Measurements from ENCODE around the gene HRG. TPM values are rescaled to one million over a fixed set of nuclear protein-coding genes. Genes with fewer than 3 reads are reported as not detected.
"Not testable (repeated sequence)": the region's sequence is repeated elsewhere in the genome, so short reads cannot be mapped to it uniquely, and the experiment has no call there.

Gene HRG
- total RNA-seq, 1 donor, result not detected

DNA sequence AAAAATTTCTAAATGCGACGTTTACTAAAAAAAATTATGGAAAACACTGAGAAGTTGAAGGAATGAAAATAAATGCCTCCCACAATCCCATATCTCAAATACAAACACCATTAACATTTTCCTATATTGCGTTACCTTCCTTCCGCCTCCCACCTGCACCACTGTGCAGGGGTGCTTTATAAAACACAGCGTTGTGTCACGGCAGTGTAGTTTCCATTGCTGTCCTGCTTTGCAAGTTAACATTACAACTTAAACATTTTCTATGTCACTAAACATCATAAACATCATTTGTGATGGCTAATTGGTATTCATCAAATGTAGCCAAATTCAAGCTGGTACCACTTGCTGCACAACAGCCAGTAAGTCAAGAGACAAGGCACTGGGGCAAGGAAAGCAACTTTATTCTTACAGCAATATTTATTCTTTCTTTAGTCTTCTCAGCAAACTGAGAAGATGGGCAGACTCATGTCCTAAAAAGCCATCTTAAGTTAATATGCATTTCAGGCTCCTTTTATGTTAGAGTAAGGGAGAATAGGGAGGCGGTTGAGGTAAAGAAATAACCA, 37.9 kb upstream of the HRG start:
- Histone ChIP-seq H4K20me1 (ENCODE audit: insufficient read depth, low read length) (no peaks in the 10 kb centered on the region), H3K4me2 (ENCODE audit: insufficient read depth, low read length) (no peak overlapping the region), H3K4me3 (ENCODE audit: insufficient read depth, low read length) (no peak overlapping the region), H2AFZ (ENCODE audit: low read length) (no peak overlapping the region), H3K9me3 (ENCODE audit: low read depth, low read length) (no peaks in the 10 kb centered on the region), H3K36me3 (ENCODE audit: insufficient read depth, low read length) (no peaks in the 10 kb centered on the region), H3K27ac (ENCODE audit: low read depth, low read length) (no peak overlapping the region), H3K27me3 (ENCODE audit: insufficient read depth, low read length) (peaks cover 5% of the 10 kb centered on the region), H3K4me1 (ENCODE audit: insufficient read depth, low read length) (no peaks in the 10 kb centered on the region), H3K79me2 (ENCODE audit: insufficient read depth, low read length) (no peaks in the 10 kb centered on the region)
- TF ChIP-seq CTCF (IDR thresholded peaks at IDR 0.05; ENCODE audit: extremely low read depth, low read depth, low read length), result no peak
- DNase-seq (ENCODE audit: insufficient read length, low spot score, missing footprints), result no peak

- Histone ChIP-seq H3K36me3 (ENCODE audit: insufficient read depth, low read length) (no peaks in the 10 kb centered on the region), H3K27me3 (ENCODE audit: insufficient read depth, low read length) (no peaks in the 10 kb centered on the region), H3K4me1 (ENCODE audit: insufficient read depth, low read length) (no peaks in the 10 kb centered on the region), H3K4me3 (ENCODE audit: insufficient read depth, low read length) (no peak overlapping the region), H3K27ac (ENCODE audit: low read depth, low read length) (no peak overlapping the region), H2AFZ (ENCODE audit: low read length) (no peak overlapping the region), H3K79me2 (ENCODE audit: insufficient read depth, low read length) (no peaks in the 10 kb centered on the region), H3K4me2 (ENCODE audit: insufficient read depth, low read length) (no peak overlapping the region), H3K9me3 (ENCODE audit: low read depth, low read length) (no peaks in the 10 kb centered on the region), H4K20me1 (ENCODE audit: insufficient read depth, low read length) (no peaks in the 10 kb centered on the region)
- no peak for DNase-seq (ENCODE audit: insufficient read length, low spot score, missing footprints)
- no peak for TF ChIP-seq CTCF (IDR thresholded peaks at IDR 0.05; ENCODE audit: extremely low read depth, low read depth, low read length)
These were observed 37.1 kb upstream of the HRG start for GRCh38 chr3:186628756-186629155.

DNA sequence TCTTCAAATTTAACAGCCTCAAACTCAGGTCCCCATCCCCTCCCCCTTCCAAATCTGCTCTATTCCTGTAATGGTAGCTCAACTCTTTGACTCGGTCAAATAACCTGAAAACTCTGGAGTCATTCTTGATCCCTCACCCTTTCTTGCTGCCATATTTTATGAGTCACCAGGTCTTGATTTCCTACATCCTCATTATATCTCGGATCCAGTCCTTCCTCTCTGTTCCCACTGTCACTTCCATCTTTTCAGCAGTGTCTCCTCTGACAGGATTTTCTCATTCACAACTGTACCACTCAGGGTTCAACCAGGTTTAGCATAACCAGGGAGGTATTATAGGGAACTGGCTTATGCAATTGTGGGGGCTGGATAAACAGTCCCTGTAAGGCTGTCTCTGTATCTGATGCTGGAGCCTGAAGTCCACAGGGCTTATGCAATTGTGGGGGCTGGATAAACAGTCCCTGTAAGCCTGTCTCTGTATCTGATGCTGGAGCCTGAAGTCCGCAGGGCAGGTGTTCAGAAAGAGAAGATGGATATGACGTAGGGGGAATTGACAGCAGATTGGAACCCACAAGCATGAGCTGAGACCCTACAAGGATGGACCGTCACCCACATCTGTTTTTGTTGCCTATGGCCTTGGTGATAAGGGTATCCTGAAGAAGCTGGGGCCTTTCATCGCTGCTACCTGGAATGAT, 34.7 kb upstream of the HRG start:
- Histone ChIP-seq H3K27me3 (ENCODE audit: insufficient read depth, low read length) (no peaks in the 10 kb centered on the region), H3K4me1 (ENCODE audit: insufficient read depth, low read length) (no peaks in the 10 kb centered on the region), H4K20me1 (ENCODE audit: insufficient read depth, low read length) (no peaks in the 10 kb centered on the region), H3K79me2 (ENCODE audit: insufficient read depth, low read length) (no peaks in the 10 kb centered on the region), H3K27ac (ENCODE audit: low read depth, low read length) (no peak overlapping the region), H3K4me2 (ENCODE audit: insufficient read depth, low read length) (no peak overlapping the region), H2AFZ (ENCODE audit: low read length) (no peak overlapping the region), H3K36me3 (ENCODE audit: insufficient read depth, low read length) (no peaks in the 10 kb centered on the region), H3K9me3 (ENCODE audit: low read depth, low read length) (no peaks in the 10 kb centered on the region), H3K4me3 (ENCODE audit: insufficient read depth, low read length) (no peak overlapping the region)
- DNase-seq (ENCODE audit: insufficient read length, low spot score, missing footprints), result no peak
- TF ChIP-seq CTCF (IDR thresholded peaks at IDR 0.05; ENCODE audit: extremely low read depth, low read depth, low read length), result no peak

DNA sequence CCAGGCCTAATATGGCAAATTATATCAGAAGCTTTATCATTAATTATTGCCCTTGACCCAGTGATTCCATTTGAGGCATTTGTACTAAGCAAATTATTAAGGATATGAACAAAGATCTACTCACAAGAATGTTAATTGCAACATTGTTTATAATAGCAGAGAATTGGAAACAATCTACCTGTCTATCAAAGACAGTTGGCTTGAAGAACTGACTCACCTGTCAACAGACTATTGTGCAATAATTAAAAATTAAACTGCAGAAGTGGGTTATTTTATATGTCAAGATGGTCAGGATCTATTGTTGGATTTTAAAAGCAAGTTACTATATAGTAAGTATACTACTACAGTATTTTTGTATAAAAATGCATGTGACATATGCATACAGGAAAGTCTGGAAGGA, 32.3 kb upstream of the HRG start:
- no peak for TF ChIP-seq CTCF (IDR thresholded peaks at IDR 0.05; ENCODE audit: extremely low read depth, low read depth, low read length)
- Histone ChIP-seq H3K9me3 (ENCODE audit: low read depth, low read length) (no peaks in the 10 kb centered on the region), H3K4me2 (ENCODE audit: insufficient read depth, low read length) (no peak overlapping the region), H4K20me1 (ENCODE audit: insufficient read depth, low read length) (no peaks in the 10 kb centered on the region), H3K79me2 (ENCODE audit: insufficient read depth, low read length) (no peaks in the 10 kb centered on the region), H3K4me1 (ENCODE audit: insufficient read depth, low read length) (no peaks in the 10 kb centered on the region), H3K27ac (ENCODE audit: low read depth, low read length) (no peak overlapping the region), H3K4me3 (ENCODE audit: insufficient read depth, low read length) (no peak overlapping the region), H2AFZ (ENCODE audit: low read length) (no peak overlapping the region), H3K27me3 (ENCODE audit: insufficient read depth, low read length) (no peaks in the 10 kb centered on the region), H3K36me3 (ENCODE audit: insufficient read depth, low read length) (no peaks in the 10 kb centered on the region)
- no peak for DNase-seq (ENCODE audit: insufficient read length, low spot score, missing footprints)

- H3K36me3 ChIP-seq (ENCODE audit: insufficient read depth, low read length); H3K9me3 ChIP-seq (ENCODE audit: low read depth, low read length); H3K27me3 ChIP-seq (ENCODE audit: insufficient read depth, low read length); DNase-seq (ENCODE audit: insufficient read length, low spot score, missing footprints); H3K4me3 ChIP-seq (ENCODE audit: insufficient read depth, low read length); H3K4me2 ChIP-seq (ENCODE audit: insufficient read depth, low read length); H3K79me2 ChIP-seq (ENCODE audit: insufficient read depth, low read length); H3K27ac ChIP-seq (ENCODE audit: low read depth, low read length); H4K20me1 ChIP-seq (ENCODE audit: insufficient read depth, low read length); H2AFZ ChIP-seq (ENCODE audit: low read length); H3K4me1 ChIP-seq (ENCODE audit: insufficient read depth, low read length): not testable (repeated sequence)
These were observed 31.6 kb upstream of the HRG start for GRCh38 chr3:186634207-186634606.

Data from osteoblast (primary cell).